RWPE2 (cell line): ENCODE data around the gene CGGBP1.

ENCODE experiments used
- ATAC-seq: fragments of 200-7000 bp; cut with Tn5 transposase; 3 replicates; pipeline ENCODE4 v1.9.1; 2021; ENCODE audit warnings: low read depth
- DNase-seq: peaks from one replicate; pipeline ENCODE4 v3.0.0-alpha.2; 2020; ENCODE audit warnings: low spot score
- H3K27ac ChIP-seq: fragments of 450-650 bp; 2 replicates; pipeline ENCODE4 v1.5.1; 2017; ENCODE audit warnings: mild to moderate bottlenecking; ENCODE audit not compliant: poor library complexity, severe bottlenecking
- H3K27me3 ChIP-seq: fragments of 250-450 bp; sonication (Bioruptor Pico); 2 replicates; pipeline ENCODE4 v1.5.1; 2021; ENCODE audit warnings: mild to moderate bottlenecking, moderate library complexity; ENCODE audit not compliant: insufficient read depth, poor library complexity, severe bottlenecking
- H3K36me3 ChIP-seq: fragments of 250-450 bp; sonication (Bioruptor Pico); 2 replicates; pipeline ENCODE4 v1.5.1; 2020; ENCODE audit warnings: low read depth, mild to moderate bottlenecking, moderate library complexity
- H3K4me1 ChIP-seq: fragments of 250-450 bp; sonication (Bioruptor Pico); 2 replicates; pipeline ENCODE4 v1.5.1; 2021; ENCODE audit warnings: mild to moderate bottlenecking, moderate library complexity; ENCODE audit not compliant: insufficient read depth, poor library complexity, severe bottlenecking
- H3K4me3 ChIP-seq: fragments of 250-450 bp; sonication (Bioruptor Pico); 2 replicates; pipeline ENCODE4 v1.5.1; 2021; ENCODE audit warnings: mild to moderate bottlenecking, moderate library complexity; ENCODE audit not compliant: severe bottlenecking
- H3K9me3 ChIP-seq: fragments of 250-450 bp; sonication (Bioruptor Pico); 2 replicates; pipeline ENCODE4 v1.5.1; 2021; ENCODE audit warnings: mild to moderate bottlenecking, moderate library complexity; ENCODE audit not compliant: severe bottlenecking
- TF ChIP-seq, protein P1 (sequence below): fragments of 450-650 bp; IDR thresholded peaks from one replicate; pipeline ENCODE4 v1.5.1; 2017; ENCODE audit warnings: mild to moderate bottlenecking, moderate library complexity; ENCODE audit not compliant: poor library complexity, severe bottlenecking

CGGBP1 gene

DNA sequence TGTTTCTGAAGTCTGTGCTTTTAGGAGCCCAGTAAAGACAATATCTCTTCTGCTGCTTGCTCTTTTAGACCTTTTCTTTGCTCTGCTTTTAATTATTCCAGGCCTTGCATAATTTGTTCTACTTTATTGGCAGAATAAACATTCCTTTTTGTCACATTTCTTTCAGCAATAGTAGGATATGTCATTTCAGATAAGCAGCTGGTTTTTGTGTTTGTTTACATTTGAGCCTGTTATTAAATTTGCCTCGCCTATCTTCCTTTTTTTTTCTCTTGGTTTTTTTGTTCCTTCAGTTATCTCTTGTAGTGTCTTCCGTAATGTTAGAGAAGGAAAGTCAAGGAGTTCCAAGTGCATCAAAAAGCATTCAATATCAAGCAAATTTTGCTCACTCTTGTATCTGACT is 16.7 kb upstream of the CGGBP1 start:
- Histone ChIP-seq H3K9me3 (no peaks in the 10 kb centered on the region), H3K4me1 (peaks cover 4% of the 10 kb centered on the region), H3K27ac (no peak overlapping the region), H3K27me3 (no peaks in the 10 kb centered on the region), H3K4me3 (no peak overlapping the region), H3K36me3 (peaks cover 3% of the 10 kb centered on the region)
- ATAC-seq, result no peak
- DNase-seq, result no peak
- TF ChIP-seq, protein P1, sequence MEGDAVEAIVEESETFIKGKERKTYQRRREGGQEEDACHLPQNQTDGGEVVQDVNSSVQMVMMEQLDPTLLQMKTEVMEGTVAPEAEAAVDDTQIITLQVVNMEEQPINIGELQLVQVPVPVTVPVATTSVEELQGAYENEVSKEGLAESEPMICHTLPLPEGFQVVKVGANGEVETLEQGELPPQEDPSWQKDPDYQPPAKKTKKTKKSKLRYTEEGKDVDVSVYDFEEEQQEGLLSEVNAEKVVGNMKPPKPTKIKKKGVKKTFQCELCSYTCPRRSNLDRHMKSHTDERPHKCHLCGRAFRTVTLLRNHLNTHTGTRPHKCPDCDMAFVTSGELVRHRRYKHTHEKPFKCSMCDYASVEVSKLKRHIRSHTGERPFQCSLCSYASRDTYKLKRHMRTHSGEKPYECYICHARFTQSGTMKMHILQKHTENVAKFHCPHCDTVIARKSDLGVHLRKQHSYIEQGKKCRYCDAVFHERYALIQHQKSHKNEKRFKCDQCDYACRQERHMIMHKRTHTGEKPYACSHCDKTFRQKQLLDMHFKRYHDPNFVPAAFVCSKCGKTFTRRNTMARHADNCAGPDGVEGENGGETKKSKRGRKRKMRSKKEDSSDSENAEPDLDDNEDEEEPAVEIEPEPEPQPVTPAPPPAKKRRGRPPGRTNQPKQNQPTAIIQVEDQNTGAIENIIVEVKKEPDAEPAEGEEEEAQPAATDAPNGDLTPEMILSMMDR, result no peak

DNA sequence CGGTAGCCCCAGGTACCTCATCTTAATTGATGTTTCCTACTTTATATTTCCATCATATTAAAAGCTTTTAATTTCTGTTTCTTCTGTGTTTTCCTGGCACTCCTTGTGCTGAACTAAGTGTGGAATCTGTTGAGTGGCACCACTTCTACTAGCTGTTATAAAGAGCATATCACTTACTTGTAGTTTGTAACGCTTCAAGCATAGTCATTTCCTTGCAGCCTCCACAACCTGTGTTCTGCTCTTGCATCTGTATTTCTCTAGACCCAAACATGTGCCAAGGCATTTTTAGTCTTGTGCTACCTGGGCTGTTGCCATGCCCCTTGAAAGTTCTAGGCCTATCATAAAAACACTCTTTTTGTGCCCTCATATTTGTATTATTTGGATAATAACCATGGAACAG is 16.3 kb upstream of the CGGBP1 start:
- Histone ChIP-seq H3K4me1 (peaks cover 4% of the 10 kb centered on the region), H3K36me3 (peaks cover 3% of the 10 kb centered on the region), H3K4me3 (no peak overlapping the region), H3K27ac (no peak overlapping the region), H3K27me3 (no peaks in the 10 kb centered on the region), H3K9me3 (no peaks in the 10 kb centered on the region)
- TF ChIP-seq, protein P1, result no peak
- DNase-seq, result no peak
- no peak for ATAC-seq

DNA sequence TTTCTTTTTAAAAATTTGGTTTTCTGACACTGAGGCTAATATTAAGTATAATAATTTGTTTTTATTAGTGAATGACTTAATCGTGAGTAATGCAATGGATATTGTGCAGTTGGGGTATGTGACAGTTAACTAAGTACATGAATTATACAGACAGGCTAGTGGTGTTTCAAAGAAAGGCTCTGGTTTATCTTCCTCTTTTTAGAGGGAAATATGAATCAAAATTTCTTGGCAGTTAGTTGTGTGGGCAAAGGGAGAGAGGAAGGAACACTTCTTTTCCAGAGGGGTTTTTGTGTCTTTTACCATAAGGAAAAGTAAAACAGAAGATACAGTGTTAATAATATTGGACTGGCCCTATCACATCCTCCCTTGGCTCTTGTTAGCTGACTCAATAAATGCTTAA is 2.9 kb upstream of the CGGBP1 start:
- H3K4me3 ChIP-seq, result no peak overlapping the region

DNA sequence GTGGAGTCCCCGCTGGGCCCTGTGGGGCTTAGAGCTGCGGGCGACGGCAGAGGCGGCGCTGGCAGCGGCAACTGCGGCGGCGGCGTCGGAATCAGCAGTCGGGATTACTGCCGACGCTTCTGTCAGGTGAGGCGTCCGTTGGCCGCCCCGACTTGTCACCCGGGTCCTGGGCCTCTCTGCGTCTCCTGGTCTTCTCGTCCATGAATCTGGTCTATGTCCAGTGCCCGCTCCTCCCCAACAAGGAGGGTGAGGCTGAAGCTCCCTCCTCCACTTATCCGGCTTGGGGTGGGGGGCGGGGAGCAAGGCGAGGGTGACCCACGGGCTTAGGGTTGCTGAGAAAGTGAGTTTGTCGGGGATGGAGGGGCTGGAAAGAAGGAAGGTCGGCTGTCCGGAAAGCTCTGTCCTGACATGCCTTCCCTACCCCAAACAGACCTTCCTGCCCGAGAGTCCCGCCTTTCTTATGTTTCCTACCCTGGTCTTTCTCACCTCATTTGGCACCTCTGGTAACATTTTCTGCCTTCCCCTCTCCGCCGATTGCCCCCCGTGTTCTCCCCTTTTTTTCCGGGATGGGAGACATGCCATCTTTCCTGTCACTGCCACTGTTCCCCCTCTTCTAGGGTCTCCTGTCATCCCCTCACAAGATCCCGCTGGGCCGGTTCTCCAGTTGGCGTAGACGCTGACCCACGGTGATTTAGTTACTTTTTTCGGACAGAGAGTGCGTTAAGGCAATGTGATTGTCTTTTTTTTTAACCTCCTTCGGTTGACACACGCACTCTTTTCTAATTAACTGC is 770 bp upstream of the CGGBP1 start:
- peak; percentile 6 for ATAC-seq
- peak overlapping the region; percentile 96 for H3K4me3 ChIP-seq
- no peak for DNase-seq
- H3K36me3 ChIP-seq, result peaks cover 34% of the 10 kb centered on the region
- H3K9me3 ChIP-seq, result no peaks in the 10 kb centered on the region
- TF ChIP-seq, protein P1, result no peak
- H3K27ac ChIP-seq, result peak overlapping the region; percentile 74
- H3K4me1 ChIP-seq, result peaks cover 10% of the 10 kb centered on the region
- no peaks in the 10 kb centered on the region for H3K27me3 ChIP-seq

More for the DNA sequence above, 2.9 kb upstream of the CGGBP1 start:
- no peak for DNase-seq
- H3K4me1 ChIP-seq, result peaks cover 10% of the 10 kb centered on the region
- no peaks in the 10 kb centered on the region for H3K9me3 ChIP-seq
- H3K36me3 ChIP-seq, result peaks cover 18% of the 10 kb centered on the region
- no peak for ATAC-seq
- TF ChIP-seq, protein P1, result no peak
- no peak overlapping the region for H3K27ac ChIP-seq
- no peaks in the 10 kb centered on the region for H3K27me3 ChIP-seq

DNA sequence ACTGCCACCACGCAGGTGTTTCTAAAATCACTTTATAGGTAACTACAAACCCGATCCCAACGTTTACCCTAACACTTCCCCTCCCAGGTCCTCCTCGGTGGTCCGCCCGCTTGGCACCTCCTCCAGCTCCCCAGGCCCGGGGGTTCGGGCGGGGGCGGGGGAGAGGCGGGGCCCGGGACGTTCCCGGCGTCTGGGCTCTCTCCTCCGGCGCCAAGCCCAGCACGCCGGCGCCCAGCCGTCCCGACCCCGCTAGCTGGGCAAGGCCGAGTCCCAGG is 562 bp downstream of the CGGBP1 start:
- H3K27me3 ChIP-seq, result no peaks in the 10 kb centered on the region
- TF ChIP-seq, protein P1, result no peak
- peak overlapping the region; percentile 74 for H3K27ac ChIP-seq
- no peak for DNase-seq
- peaks cover 36% of the 10 kb centered on the region for H3K36me3 ChIP-seq
- H3K4me1 ChIP-seq, result peaks cover 10% of the 10 kb centered on the region
- no peak; the same call in 2 of the 3 replicates for ATAC-seq
- peak overlapping the region; percentile 96 for H3K4me3 ChIP-seq
- H3K9me3 ChIP-seq, result no peaks in the 10 kb centered on the region
